GM12874 (cell line): ENCODE measurements around the gene NACC2.

Experiments used
- TF ChIP-seq, protein P1 (sequence below): IDR thresholded peaks from 2 replicates; pipeline ENCODE4 v1.5.1; 2011; ENCODE audit warnings: low read depth, mild to moderate bottlenecking, control low read depth, low read length, moderate library complexity; ENCODE audit not compliant: insufficient read depth

Gene NACC2

DNA sequence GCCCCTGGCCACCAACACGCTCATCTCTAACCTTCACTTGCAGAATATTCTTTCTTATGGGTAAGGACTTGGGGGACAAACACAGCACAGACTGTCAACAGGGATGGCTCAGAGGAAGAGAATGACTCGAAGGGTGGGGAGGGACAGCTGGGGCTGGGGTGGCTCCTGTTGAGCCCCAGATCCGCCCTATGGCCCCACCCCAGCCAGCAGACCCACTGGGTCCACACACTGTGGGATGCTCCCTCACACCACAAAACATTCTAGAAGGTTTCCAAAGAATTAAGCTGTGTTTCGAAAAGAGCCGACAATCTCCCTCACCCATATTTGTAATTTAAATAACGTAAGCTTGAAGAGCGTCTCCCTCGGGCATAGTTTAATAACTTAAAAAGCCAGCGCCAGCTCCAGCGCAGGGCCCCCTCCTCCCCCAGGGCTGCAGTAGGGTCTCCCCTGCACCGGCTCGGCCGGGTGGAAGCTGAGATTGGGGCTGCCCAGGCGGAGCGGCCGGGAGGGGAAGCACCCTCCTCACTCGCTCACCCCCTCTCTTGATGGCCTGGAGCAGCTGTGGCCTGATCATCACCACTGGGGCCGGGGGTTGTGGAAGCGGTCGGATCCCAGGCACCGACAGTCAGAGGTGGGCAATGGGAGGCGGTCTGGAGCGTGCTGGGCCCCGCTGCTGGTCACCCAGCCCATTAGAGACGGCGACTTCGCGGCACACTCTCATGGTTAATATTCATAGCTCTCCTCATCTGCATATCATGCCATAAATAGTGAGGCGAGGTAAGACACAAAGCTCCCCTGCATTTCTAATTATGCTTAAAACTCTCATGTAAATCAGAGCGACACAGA, 37.6 kb downstream of the NACC2 start:
- TF ChIP-seq, protein P1, sequence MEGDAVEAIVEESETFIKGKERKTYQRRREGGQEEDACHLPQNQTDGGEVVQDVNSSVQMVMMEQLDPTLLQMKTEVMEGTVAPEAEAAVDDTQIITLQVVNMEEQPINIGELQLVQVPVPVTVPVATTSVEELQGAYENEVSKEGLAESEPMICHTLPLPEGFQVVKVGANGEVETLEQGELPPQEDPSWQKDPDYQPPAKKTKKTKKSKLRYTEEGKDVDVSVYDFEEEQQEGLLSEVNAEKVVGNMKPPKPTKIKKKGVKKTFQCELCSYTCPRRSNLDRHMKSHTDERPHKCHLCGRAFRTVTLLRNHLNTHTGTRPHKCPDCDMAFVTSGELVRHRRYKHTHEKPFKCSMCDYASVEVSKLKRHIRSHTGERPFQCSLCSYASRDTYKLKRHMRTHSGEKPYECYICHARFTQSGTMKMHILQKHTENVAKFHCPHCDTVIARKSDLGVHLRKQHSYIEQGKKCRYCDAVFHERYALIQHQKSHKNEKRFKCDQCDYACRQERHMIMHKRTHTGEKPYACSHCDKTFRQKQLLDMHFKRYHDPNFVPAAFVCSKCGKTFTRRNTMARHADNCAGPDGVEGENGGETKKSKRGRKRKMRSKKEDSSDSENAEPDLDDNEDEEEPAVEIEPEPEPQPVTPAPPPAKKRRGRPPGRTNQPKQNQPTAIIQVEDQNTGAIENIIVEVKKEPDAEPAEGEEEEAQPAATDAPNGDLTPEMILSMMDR = no peak

DNA sequence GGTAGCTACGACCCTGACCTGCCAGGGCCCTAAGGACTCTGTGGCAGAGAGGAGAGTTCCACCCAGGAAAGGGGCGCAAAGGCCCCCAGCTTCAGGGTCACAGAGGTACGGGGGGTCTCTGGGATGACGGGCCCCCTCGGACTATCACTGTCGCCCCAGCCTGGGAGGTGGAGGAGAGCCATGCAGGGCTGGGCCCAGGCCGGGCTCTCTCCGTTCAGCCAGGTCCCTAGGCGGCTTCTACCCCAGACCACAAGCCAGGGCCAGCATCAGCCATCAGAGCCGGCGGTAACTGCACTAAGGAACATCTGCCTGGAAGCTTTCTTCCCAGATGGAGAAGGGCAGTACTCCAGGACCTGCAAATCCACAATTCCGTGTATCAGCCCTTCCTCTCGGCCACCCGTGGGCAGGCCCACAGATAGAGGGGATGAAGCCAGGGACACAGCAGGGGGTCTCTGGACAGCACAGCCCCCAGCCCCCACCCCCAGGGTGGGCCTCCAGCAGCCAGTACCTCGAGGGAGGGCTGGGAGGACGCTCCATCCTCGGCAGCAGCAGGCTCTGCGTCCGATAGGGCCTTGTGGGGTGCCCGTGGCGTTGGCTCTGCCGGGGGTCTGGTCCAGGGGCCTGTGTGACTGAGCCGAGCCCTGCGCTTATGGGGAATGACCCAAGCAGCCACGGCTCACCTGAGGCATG, 38.4 kb downstream of the NACC2 start:
- TF ChIP-seq, protein P1 = no peak

DNA sequence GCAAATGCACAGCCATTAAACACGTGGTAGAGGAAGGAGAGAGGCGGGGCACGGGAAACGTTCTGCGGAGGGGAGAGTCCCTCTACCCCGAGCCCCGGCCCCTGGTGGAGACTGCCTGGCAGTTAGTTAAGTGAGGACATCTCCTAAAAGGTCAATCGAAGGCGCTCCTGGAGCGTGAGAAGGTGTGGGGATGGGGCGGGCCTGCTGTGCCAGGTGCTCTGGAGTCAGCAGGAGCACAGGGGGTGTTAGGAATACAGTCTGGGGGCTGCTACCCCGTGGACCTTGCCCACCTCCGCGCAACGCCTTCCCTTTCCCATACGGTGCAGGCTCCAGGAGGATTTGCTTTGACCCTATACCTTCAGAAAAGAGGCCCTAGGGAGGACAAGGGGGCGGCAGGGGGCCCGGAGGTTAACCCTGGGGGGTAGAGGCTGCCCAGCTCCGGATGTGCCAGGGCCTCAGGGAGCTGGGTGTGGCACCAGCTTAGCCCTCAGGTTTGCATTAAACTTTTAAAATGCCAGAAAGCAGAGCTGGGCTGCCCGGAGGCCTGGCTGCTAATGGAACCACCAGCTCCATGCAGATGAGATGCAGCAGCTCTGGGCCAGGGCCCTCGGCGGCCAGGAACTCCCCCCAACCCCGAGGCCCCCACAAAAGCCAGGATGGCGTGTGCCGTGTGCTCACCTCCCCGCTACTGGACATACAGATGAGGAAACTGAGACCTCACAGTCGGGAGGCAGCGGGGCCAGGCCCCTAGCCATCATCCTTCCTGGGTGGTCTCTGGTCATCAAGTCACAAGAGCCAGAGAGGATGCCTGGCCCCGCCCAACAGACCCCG, 39.2 kb downstream of the NACC2 start:
- TF ChIP-seq, protein P1 = no peak

DNA sequence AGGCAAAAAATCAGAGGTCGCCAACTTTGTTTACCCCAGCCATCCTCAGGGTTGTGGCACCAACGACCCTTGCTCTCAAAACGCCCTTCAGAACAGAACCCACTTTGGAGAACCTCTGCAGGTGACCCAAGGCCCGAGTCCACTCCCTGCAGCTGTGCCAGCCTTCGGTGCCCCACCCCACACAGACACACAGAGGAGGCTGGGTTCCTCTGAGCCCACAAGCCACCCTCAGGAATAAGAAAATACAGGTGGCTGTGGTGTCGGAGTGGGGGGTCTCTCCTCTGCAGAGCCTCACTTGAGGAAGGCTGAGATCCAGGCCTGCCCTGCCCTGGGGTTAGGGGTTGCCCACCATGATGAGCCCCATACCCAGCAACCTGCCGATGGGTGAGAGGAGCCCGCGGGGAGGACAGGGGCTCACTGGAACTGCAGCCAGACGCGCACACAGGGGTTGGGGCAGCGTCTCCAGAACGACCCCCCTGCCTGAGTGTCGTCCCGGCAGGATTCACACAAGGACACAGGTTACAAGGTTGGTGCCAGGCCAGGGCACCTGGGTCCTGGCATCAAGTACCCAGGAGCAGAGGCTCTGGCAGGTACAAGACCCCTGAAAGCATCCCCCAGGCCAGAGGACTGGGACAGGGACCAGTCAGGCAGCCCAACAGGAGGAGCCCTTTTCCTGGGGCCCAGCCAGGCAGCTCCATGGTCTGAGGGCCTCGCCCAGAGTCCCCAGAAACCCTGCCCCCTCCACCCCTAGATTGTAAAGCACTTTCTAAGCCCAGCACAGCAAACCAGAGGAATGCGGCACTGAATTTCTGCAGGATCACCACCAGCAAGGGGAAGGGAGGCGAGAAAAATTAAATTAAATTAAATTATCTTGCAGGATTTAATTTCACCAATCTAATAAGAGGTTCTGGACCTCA, 40.0 kb downstream of the NACC2 start:
- TF ChIP-seq, protein P1 = no peak

DNA sequence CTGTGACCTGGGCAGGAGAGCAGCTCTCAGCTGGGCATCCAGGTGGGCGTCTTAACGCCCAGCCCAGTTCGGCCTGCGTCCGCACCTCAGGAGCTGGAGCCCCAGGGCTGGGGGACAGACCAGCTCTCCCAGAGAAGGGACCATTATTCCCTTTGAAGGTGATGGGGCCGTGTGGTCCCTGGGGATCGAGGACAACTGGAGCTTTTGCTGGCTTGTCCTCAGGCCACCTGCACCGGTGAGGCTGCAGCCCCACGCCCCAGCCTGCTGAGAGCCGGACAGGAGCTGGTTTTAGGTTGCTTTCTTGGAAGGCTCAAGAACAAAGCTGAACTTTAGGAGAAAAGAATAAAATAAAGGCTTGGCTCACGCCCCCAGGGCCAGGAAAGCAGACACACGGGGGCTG, 40.9 kb downstream of the NACC2 start:
- TF ChIP-seq, protein P1 = no peak

DNA sequence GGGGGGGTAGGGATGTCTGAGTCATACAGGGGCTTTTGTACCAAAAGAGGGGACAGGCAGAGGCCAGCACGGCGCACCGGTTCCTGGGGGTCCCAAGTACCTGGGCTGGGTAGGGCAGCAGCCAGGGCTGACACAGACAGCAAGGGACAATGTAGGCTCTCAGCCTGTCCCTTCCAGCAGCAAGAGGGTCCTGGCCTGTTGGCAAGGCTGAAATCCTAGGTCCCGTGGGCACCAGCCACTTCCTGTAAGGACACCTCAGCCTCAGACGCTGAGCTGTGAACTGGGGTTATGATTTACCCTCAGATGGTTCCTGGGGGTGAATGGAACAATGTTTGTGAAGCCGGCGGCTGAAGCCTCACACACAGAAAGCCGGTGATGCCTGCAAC, 41.3 kb downstream of the NACC2 start:
- TF ChIP-seq, protein P1 = no peak
